WTC11 (cell line): ENCODE measurements around the gene CALU. TPM values are rescaled to one million over a fixed set of nuclear protein-coding genes. Genes with fewer than 3 reads are reported as not detected.

ENCODE experiments used
- ATAC-seq: fragments of 200-7000 bp; cut with Tn5 transposase; 2 replicates; pipeline ENCODE4 v1.10.0; 2021; ENCODE audit warnings: mild to moderate bottlenecking, moderate library complexity
- CTCF ChIA-PET: fragments of 300-600 bp; sonication (Branson Sonifier 250); formaldehyde crosslinking; loops from one replicate; lab custom pipeline; 2021; ENCODE audit warnings: antibody characterized with exemption; lab: Charles Lee
- POLR2A ChIA-PET: fragments of 350-600 bp; sonication (Branson Sonifier 250); formaldehyde crosslinking; loops from one replicate; lab custom pipeline; 2021; ENCODE audit warnings: antibody characterized with exemption; lab: Charles Lee
- DNase-seq: peaks from one replicate; pipeline ENCODE4 v3.0.0; 2021; ENCODE audit warnings: low spot score
- H3K27ac Mint-ChIP-seq: 2 replicates; pipeline ENCODE4 v1.8.0; 2021; ENCODE audit warnings: mixed read lengths
- H3K27me3 Mint-ChIP-seq: 2 replicates; pipeline ENCODE4 v1.8.0; 2021; ENCODE audit warnings: low read depth, mild to moderate bottlenecking, moderate library complexity, mixed read lengths
- H3K36me3 Mint-ChIP-seq: 2 replicates; pipeline ENCODE4 v1.8.0; 2021; ENCODE audit warnings: mixed read lengths
- H3K4me1 Mint-ChIP-seq: 2 replicates; pipeline ENCODE4 v1.8.0; 2022; ENCODE audit warnings: mixed read lengths
- H3K4me3 Mint-ChIP-seq: 2 replicates; pipeline ENCODE4 v1.8.0; 2021; ENCODE audit warnings: mild to moderate bottlenecking, moderate library complexity, mixed read lengths
- H3K9me3 Mint-ChIP-seq: 2 replicates; pipeline ENCODE4 v1.8.0; 2021; ENCODE audit warnings: mixed read lengths
- CDX4 ChIP-seq: fragments of 250-450 bp; sonication (Bioruptor Pico); IDR thresholded peaks from 2 replicates; pipeline ENCODE4 v1.9.0; 2021; ENCODE audit warnings: moderate library complexity, mild to moderate bottlenecking, inconsistent platforms, borderline replicate concordance
- CREM ChIP-seq: sonication (generic); formaldehyde crosslinking; IDR thresholded peaks from 2 replicates; pipeline ENCODE4 v1.8.1; 2022; ENCODE audit warnings: mild to moderate bottlenecking, missing genetic modification reagents, moderate library complexity
- CTCF ChIP-seq: fragments of 200-600 bp; IDR thresholded peaks from 2 replicates; pipeline ENCODE4 v1.8.0; 2022; ENCODE audit warnings: antibody characterized with exemption
- E2F5 ChIP-seq: sonication (generic); formaldehyde crosslinking; IDR thresholded peaks from 2 replicates; pipeline ENCODE4 v1.8.1; 2022; ENCODE audit warnings: mild to moderate bottlenecking, moderate library complexity, missing genetic modification reagents
- ELF4 ChIP-seq: sonication (generic); formaldehyde crosslinking; IDR thresholded peaks from 2 replicates; pipeline ENCODE4 v1.8.1; 2022; ENCODE audit warnings: low read depth, mild to moderate bottlenecking, moderate library complexity, missing genetic modification reagents
- ERG ChIP-seq: fragments of 250-450 bp; sonication (Bioruptor Pico); IDR thresholded peaks from 2 replicates; pipeline ENCODE4 v1.8.0; 2021; ENCODE audit warnings: mild to moderate bottlenecking
- ETV6 ChIP-seq: sonication (generic); formaldehyde crosslinking; IDR thresholded peaks from 2 replicates; pipeline ENCODE4 v1.8.1; 2022; ENCODE audit warnings: mild to moderate bottlenecking, missing genetic modification reagents
- FOXP1 ChIP-seq: sonication (generic); formaldehyde crosslinking; IDR thresholded peaks from 2 replicates; pipeline ENCODE4 v1.8.0; 2022; ENCODE audit warnings: missing genetic modification reagents, mild to moderate bottlenecking, moderate library complexity, borderline replicate concordance
- HMGXB4 ChIP-seq: sonication (generic); formaldehyde crosslinking; IDR thresholded peaks from 2 replicates; pipeline ENCODE4 v1.8.1; 2023; ENCODE audit warnings: mild to moderate bottlenecking, moderate library complexity, missing genetic modification reagents
- IRF1 ChIP-seq: sonication (generic); formaldehyde crosslinking; IDR thresholded peaks from 2 replicates; pipeline ENCODE4 v1.8.0; 2023; ENCODE audit warnings: missing genetic modification reagents
- MAX ChIP-seq: sonication (generic); formaldehyde crosslinking; IDR thresholded peaks from 2 replicates; pipeline ENCODE4 v1.8.0; 2022; ENCODE audit warnings: mild to moderate bottlenecking, missing genetic modification reagents
- MLX ChIP-seq: sonication (generic); formaldehyde crosslinking; IDR thresholded peaks from 2 replicates; pipeline ENCODE4 v1.8.1; 2023; ENCODE audit warnings: mild to moderate bottlenecking, missing genetic modification reagents, moderate library complexity
- MYBL2 ChIP-seq: sonication (generic); formaldehyde crosslinking; IDR thresholded peaks from 2 replicates; pipeline ENCODE4 v1.8.1; 2023; ENCODE audit warnings: mild to moderate bottlenecking, moderate library complexity, missing genetic modification reagents
- NR2C2 ChIP-seq: sonication (generic); formaldehyde crosslinking; IDR thresholded peaks from 2 replicates; pipeline ENCODE4 v1.8.0; 2022; ENCODE audit warnings: mild to moderate bottlenecking, missing genetic modification reagents
- PRDM15 ChIP-seq: sonication (generic); formaldehyde crosslinking; IDR thresholded peaks from 2 replicates; pipeline ENCODE4 v1.8.0; 2022; ENCODE audit warnings: missing genetic modification reagents
- SP1 ChIP-seq: sonication (generic); formaldehyde crosslinking; conservative IDR thresholded peaks from 2 replicates; pipeline ENCODE4 v1.8.1; 2022; ENCODE audit warnings: missing genetic modification reagents
- TCF7 ChIP-seq: sonication (generic); formaldehyde crosslinking; IDR thresholded peaks from 2 replicates; pipeline ENCODE4 v1.8.0; 2022; ENCODE audit warnings: mild to moderate bottlenecking, low read depth, missing genetic modification reagents, moderate library complexity
- TEAD1 ChIP-seq: sonication (generic); formaldehyde crosslinking; IDR thresholded peaks from 2 replicates; pipeline ENCODE4 v1.8.0; 2022; ENCODE audit warnings: mild to moderate bottlenecking, missing genetic modification reagents
- TEAD4 ChIP-seq: sonication (generic); formaldehyde crosslinking; IDR thresholded peaks from 2 replicates; pipeline ENCODE4 v1.8.0; 2022; ENCODE audit warnings: mild to moderate bottlenecking, missing genetic modification reagents
- USF1 ChIP-seq: sonication (generic); formaldehyde crosslinking; IDR thresholded peaks from 2 replicates; pipeline ENCODE4 v1.8.0; 2022; ENCODE audit warnings: mild to moderate bottlenecking, missing genetic modification reagents
- ZBTB21 ChIP-seq: sonication (generic); formaldehyde crosslinking; IDR thresholded peaks from 2 replicates; pipeline ENCODE4 v1.8.1; 2023; ENCODE audit warnings: mild to moderate bottlenecking, missing genetic modification reagents, borderline replicate concordance
- ZNF121 ChIP-seq: sonication (generic); formaldehyde crosslinking; IDR thresholded peaks from 2 replicates; pipeline ENCODE4 v1.8.0; 2023; ENCODE audit warnings: missing genetic modification reagents
- ZNF219 ChIP-seq: sonication (generic); formaldehyde crosslinking; IDR thresholded peaks from 2 replicates; pipeline ENCODE4 v1.8.0; 2023; ENCODE audit warnings: missing genetic modification reagents, mild to moderate bottlenecking, borderline replicate concordance
- ZNF263 ChIP-seq: sonication (generic); formaldehyde crosslinking; IDR thresholded peaks from 2 replicates; pipeline ENCODE4 v1.8.1; 2022; ENCODE audit warnings: low read depth, mild to moderate bottlenecking, moderate library complexity, missing genetic modification reagents
- ZNF671 ChIP-seq: fragments of 250-450 bp; sonication (Bioruptor Pico); IDR thresholded peaks from 2 replicates; pipeline ENCODE4 v1.8.0; 2021; ENCODE audit warnings: mild to moderate bottlenecking
- total RNA-seq: library from RNA; stranded (reverse); gene quantifications from 3 replicates; pipeline ENCODE4 v1.2.3, GENCODE V29; 2021

The CALU gene
- total RNA-seq, 1 experiment from 2014 or later = 150 TPM

GRCh38 chr7:128697302-128697905 lies 41.8 kb upstream of the CALU start:
- CTCF ChIA-PET = interaction anchor here (0.6 to 1.4 kb wide), 12 partner anchors 11 to 1576 kb away, joined by 3 to 7 read pairs (median 4); partner anchors contain the start of gene GARIN1A
- H3K27me3 Mint-ChIP-seq = peaks cover 33% of the 10 kb centered on the region
- no peak overlapping the region for H3K27ac Mint-ChIP-seq
- TF ChIP-seq CTCF = peak; percentile 26; the same call in 1 of the 2 replicates
- TF ChIP-seq ERG = 0 out of 2 replicates have a peak, but pooled peaks have one; percentile 26
- no peak for TF ChIP-seq USF1 (CRISPR knock-in tag)
- TF ChIP-seq IRF1 (CRISPR knock-in tag) = no peak
- TF ChIP-seq CDX4 = no peak
- TF ChIP-seq SP1 (CRISPR knock-in tag) = peak; percentile 82
- TF ChIP-seq ETV6 = peak; percentile 76
- peak; percentile 63; the same call in 1 of the 2 replicates for TF ChIP-seq CREM
- TF ChIP-seq ZNF263 (CRISPR knock-in tag) = no peak
- TF ChIP-seq MAX = peak; percentile 66
- TF ChIP-seq PRDM15 (CRISPR knock-in tag) = 0 out of 2 replicates have a peak, but pooled peaks have one; percentile 21
- TF ChIP-seq MYBL2 = 0 out of 2 replicates have a peak, but pooled peaks have one; percentile 57
- peak; percentile 61 for TF ChIP-seq ZNF121 (CRISPR knock-in tag)
- TF ChIP-seq TCF7 = no peak
- peak; percentile 73 for TF ChIP-seq HMGXB4
- no peak for TF ChIP-seq MLX (CRISPR knock-in tag)
- no peak for TF ChIP-seq TEAD4 (CRISPR knock-in tag)
- no peak for TF ChIP-seq NR2C2 (CRISPR knock-in tag)
- no peak for TF ChIP-seq ZNF671
- TF ChIP-seq ZNF219 (CRISPR knock-in tag) = no peak
- TF ChIP-seq ELF4 (CRISPR knock-in tag) = no peak
- no peak for TF ChIP-seq ZBTB21
- TF ChIP-seq TEAD1 = peak; percentile 33; the same call in 1 of the 2 replicates
- peak; percentile 69; the same call in 1 of the 2 replicates for TF ChIP-seq FOXP1 (CRISPR knock-in tag)
- TF ChIP-seq E2F5 = no peak

More at GRCh38 chr7:128697302-128697905, 41.8 kb upstream of the CALU start:
- Mint-ChIP-seq H3K4me1 (peaks cover 41% of the 10 kb centered on the region), H3K36me3 (peaks cover 5% of the 10 kb centered on the region; the same call in 1 of the 2 replicates), H3K9me3 (peaks cover 6% of the 10 kb centered on the region), H3K4me3 (peak overlapping the region; percentile 93)
- ATAC-seq = peak; percentile 85
- peak; percentile 83 for DNase-seq
- POLR2A ChIA-PET = no interaction called here
